Esophagus squamous epithelium (tissue), 5 donors: Measurements from ENCODE around the gene CPNE7. TPM values are rescaled to one million over a fixed set of nuclear protein-coding genes. Genes with fewer than 3 reads are reported as not detected.

ENCODE experiments used
- DNase-seq: peaks from one replicate; lab custom pipeline; 2025; lab: John Stamatoyannopoulos, UW
- H3K27ac ChIP-seq, 4 donors: fragments of 200-600 bp; sonication (generic); one replicate each; pipeline ENCODE4 v1.5.1; 2016 to 2019; ENCODE audit warnings: mild to moderate bottlenecking in 1 of 4
- H3K27me3 ChIP-seq, 4 donors: fragments of 200-600 bp; sonication (generic); 1 replicate in 3 of 4; 2 replicates in 1 of 4; pipeline versions ENCODE4 v1.5.1 to v1.6.0; 2017 to 2021; ENCODE audit warnings: antibody characterized with exemption in 1 of 4
- H3K36me3 ChIP-seq, 3 donors: fragments of 200-600 bp; sonication (generic); one replicate each; pipeline ENCODE4 v1.5.1; 2016 to 2019
- H3K4me1 ChIP-seq, 3 donors: fragments of 200-600 bp; sonication (generic); one replicate each; pipeline ENCODE4 v1.5.1; 2017 to 2019
- H3K4me3 ChIP-seq, 4 donors: fragments of 200-600 bp; sonication (generic); 1 replicate in 3 of 4; 2 replicates in 1 of 4; pipeline ENCODE4 v1.5.1; 2016 to 2019; ENCODE audit warnings: mild to moderate bottlenecking in 2 of 4, moderate library complexity in 1 of 4
- H3K9me3 ChIP-seq, 3 donors: fragments of 200-600 bp; sonication (generic); one replicate each; pipeline ENCODE4 v1.5.1; 2016 to 2019
- POLR2A ChIP-seq, 4 donors: fragments of 450-650 bp; IDR thresholded peaks; one replicate each; pipeline ENCODE4 v1.6.1; 2017; ENCODE audit warnings: antibody characterized with exemption in 4 of 4, mild to moderate bottlenecking in 4 of 4, moderate library complexity in 3 of 4
- WGBS, 2 donors: methylation state at CpG; one replicate each; pipeline ENCODE4 v1.1.5; 2018; 5-methylcytosine and 5-hydroxymethylcytosine counted together
- intact Hi-C: fragments of 100-400 bp; cut with DNase I; formaldehyde crosslinking; loops from one replicate; pipeline ENCODE4 v1.15.0; 2022
- total RNA-seq, 4 donors: library from RNA; depleted of rRNA; stranded (reverse); fragments of >200 nt; gene quantifications; one replicate each; pipeline ENCODE4 v1.1.0, GENCODE V29; 2016
- TF ChIP-seq, protein P1 (sequence below), 6 experiments: fragments of 450-650 bp in 4 of 6; fragments of 200-600 bp in 2 of 6; sonication (generic) in 2 of 6; IDR thresholded peaks; one replicate each; pipeline ENCODE4 v1.5.1; 2016 to 2019; ENCODE audit warnings: antibody characterized with exemption in 6 of 6, mild to moderate bottlenecking in 4 of 6, moderate library complexity in 4 of 6
- donor health status: DM: yes; HTN: yes; CAD: no.

Gene CPNE7
- total RNA-seq, 4 donors from 2014 or later, result 0.45 to 2.9 (median 2.1) TPM

DNA sequence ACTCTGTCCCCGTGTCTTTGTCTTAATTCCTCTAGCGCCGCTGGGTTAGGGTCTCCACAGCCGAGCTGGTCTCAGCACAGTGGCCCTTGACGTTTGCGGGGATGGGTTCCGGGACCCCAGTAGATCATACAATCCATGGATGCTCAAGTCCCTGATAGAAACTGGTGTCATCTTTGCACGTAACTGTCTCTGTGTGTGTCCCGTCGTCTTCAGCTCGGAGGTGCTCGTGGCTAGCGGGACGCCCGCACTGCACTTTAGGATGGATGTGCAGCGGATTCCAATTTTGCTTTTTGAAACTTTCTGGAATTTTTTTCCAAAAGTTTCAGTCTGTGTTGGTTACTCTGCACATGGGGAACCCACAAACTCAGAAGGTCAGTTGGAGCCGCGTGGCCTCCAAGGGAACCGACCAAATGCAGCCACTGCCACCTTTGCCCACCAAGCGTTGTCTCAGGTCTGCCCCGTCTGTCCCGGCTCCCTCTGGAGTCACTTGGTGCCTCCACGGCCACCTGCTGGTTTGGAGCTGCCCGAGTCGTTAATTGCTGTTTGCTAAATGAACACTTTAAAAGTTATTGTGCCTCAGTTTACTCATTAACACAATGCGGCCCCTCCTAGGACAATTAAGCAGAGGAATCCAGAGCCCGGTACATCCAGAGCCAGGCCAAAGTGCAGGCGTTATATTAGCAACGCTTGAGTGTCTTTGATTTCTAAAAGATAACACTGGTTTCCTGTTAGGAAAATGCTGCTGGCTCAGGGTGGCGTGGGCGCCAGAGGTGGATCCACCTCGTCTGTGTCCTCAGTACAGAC, 32.6 kb downstream of the CPNE7 start:
- H3K9me3 ChIP-seq, result no peaks in the 10 kb centered on the region
- WGBS, 2 donors, result 78 to 86% methylated on average over 21 to 28 of the region's 32 CpGs

DNA sequence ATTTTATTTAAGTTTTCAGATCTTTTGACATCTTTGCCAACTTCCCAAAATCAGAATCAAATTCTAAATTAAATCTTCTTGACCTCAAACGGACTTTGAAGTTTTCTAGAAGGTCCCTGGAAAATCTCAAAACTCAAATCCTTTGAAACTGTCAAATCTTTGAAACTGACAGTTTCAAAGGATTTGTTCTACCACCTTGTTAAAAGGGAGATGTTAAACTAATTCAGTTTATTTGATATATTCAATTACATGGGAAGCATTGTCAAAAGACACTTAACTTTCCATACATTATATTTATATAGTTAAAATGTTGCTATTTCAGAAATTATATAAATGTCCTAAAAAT, 34.5 kb downstream of the CPNE7 start:
- no peaks in the 10 kb centered on the region for H3K4me1 ChIP-seq
- no peak overlapping the region for H3K4me3 ChIP-seq
- no peaks in the 10 kb centered on the region for H3K9me3 ChIP-seq
- no peak overlapping the region for H3K27ac ChIP-seq
- WGBS, 2 donors, result 71% methylated on average over 1 of the region's 1 CpG
- no peak for DNase-seq
- intact Hi-C loops, result no loop called here
- no peak for TF ChIP-seq POLR2A (IDR thresholded peaks at IDR 0.05)
- TF ChIP-seq, protein P1, sequence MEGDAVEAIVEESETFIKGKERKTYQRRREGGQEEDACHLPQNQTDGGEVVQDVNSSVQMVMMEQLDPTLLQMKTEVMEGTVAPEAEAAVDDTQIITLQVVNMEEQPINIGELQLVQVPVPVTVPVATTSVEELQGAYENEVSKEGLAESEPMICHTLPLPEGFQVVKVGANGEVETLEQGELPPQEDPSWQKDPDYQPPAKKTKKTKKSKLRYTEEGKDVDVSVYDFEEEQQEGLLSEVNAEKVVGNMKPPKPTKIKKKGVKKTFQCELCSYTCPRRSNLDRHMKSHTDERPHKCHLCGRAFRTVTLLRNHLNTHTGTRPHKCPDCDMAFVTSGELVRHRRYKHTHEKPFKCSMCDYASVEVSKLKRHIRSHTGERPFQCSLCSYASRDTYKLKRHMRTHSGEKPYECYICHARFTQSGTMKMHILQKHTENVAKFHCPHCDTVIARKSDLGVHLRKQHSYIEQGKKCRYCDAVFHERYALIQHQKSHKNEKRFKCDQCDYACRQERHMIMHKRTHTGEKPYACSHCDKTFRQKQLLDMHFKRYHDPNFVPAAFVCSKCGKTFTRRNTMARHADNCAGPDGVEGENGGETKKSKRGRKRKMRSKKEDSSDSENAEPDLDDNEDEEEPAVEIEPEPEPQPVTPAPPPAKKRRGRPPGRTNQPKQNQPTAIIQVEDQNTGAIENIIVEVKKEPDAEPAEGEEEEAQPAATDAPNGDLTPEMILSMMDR (IDR thresholded peaks at IDR 0.05), result no peak
- H3K36me3 ChIP-seq, result no peaks in the 10 kb centered on the region
- H3K27me3 ChIP-seq, result peaks cover 0 to 49% (median 0%) of the 10 kb centered on the region in 4 donors

More for the DNA sequence above, 32.6 kb downstream of the CPNE7 start:
- no peak for DNase-seq
- peaks cover 0 to 39% (median 0%) of the 10 kb centered on the region in 4 donors for H3K27me3 ChIP-seq
- H3K27ac ChIP-seq, result no peak overlapping the region
- H3K36me3 ChIP-seq, result no peaks in the 10 kb centered on the region
- no peak overlapping the region for H3K4me3 ChIP-seq
- H3K4me1 ChIP-seq, result peaks cover 0 to under 1% (median 0%) of the 10 kb centered on the region in 3 donors
- no peak for TF ChIP-seq POLR2A (IDR thresholded peaks at IDR 0.05)
- TF ChIP-seq, protein P1 (IDR thresholded peaks at IDR 0.05), result no peak
- intact Hi-C loops, result no loop called here

DNA sequence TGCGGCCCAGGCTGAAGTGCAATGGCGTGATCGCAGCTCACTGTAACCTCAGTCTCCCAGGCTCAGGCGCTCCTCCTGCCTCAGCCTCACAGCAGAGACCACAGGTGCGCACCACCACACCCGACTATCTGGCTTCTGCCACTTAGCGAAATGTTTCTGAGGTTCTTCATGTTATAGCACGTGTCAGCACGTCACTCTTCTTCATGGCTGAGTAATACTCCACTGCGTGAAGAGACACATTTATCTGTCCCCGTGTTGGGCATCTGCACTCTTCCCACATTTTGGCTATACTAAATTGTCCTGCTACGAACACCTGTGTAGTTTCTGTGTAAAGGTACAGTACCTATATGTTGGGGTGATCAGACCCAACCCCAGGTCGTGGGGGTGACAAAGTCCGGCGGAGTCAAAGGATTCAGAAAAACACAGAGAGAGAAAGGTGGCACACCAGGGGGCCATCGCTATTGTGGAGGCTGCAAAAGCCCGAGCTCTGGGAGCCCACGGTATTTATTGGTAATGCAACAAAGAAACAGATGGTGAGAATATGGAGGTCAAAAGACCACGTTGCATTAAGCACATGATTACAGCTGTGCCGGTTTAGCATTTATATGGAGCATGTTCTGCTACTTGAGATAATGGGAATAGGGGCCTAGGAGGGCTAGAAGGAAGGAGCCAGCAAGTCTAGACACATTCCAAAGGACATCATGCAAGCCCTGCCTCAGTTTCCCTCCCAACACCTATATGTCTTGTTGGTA, 37.0 kb downstream of the CPNE7 start:
- Histone ChIP-seq H3K36me3 (no peaks in the 10 kb centered on the region), H3K4me3 (no peak overlapping the region), H3K4me1 (peaks cover 0 to 11% (median 0%) of the 10 kb centered on the region in 3 donors), H3K27ac (no peak overlapping the region), H3K9me3 (no peaks in the 10 kb centered on the region), H3K27me3 (peaks cover 0 to 46% (median 0%) of the 10 kb centered on the region in 4 donors)
- intact Hi-C loops, result no loop called here
- no peak for DNase-seq
- TF ChIP-seq POLR2A (IDR thresholded peaks at IDR 0.05), result no peak
- TF ChIP-seq, protein P1 (IDR thresholded peaks at IDR 0.05), result no peak
- WGBS, 2 donors, result 80% methylated on average over 15 to 20 of the region's 20 CpGs

DNA sequence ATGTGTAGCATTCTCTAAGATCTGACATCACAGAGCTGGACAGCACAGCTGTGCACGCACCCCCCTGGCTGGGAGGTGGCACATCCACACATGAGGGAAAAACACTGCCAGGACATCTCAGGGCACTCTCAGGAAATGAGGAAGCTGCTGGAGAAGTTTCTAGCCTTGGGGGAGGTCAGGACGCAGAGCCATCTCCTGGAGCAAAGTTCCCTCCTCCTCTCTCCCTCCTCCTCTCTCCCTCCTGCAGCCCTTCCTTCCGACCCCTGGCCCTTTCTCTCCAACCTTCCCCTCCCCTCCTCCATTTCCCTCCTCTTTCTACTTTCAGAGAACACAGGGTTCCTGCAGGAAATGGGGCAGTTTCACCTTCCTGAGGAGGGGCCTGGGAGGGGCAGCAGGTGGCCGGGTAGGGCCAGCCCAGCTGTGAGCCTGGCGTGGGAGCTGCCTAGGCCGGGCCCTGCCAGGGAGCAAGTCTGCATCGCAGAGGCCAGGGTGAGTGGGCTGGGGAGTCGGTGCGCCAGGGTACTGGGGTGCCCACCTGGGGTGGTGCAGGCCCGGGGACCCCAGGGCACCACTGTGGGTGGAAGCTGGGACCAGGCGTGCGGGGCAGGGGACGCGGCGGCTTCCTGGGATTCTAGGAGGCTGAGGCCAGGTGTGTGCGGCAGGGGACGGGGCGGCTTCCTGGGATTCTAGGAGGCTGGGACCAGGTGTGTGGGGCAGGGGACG, 37.8 kb downstream of the CPNE7 start, which contains the start of gene DPEP1:
DPEP1 (plus strand) TSS at position 412 of the 723 bp plus-strand sequence. CDS start 16,769 bp downstream, outside the sequence.
- no peaks in the 10 kb centered on the region for H3K36me3 ChIP-seq
- peaks cover 0 to 11% (median 0%) of the 10 kb centered on the region in 3 donors for H3K4me1 ChIP-seq
- WGBS, 2 donors, result 32 to 63% methylated on average over 3 to 8 of the region's 19 CpGs
- no peak for TF ChIP-seq POLR2A (IDR thresholded peaks at IDR 0.05)
- TF ChIP-seq, protein P1 (IDR thresholded peaks at IDR 0.05), result no peak
- no peak within 1 kb of the TSS for H3K27ac ChIP-seq
- intact Hi-C loops, result no loop called here
- H3K9me3 ChIP-seq, result no peaks in the 10 kb centered on the region
- no peak for DNase-seq
- peaks cover 0 to 46% (median 0%) of the 10 kb centered on the region in 4 donors for H3K27me3 ChIP-seq
- no peak within 1 kb of the TSS for H3K4me3 ChIP-seq
